HG03103 (cell line): ENCODE measurements around the gene SLC25A43.
"Not testable (repeated sequence)": the region's sequence is repeated elsewhere in the genome, so short reads cannot be mapped to it uniquely, and the experiment has no call there.

Source experiments
- ATAC-seq: cut with Tn5 transposase; IDR thresholded peaks from one replicate; pipeline ENCODE4 v1.9.1; 2021; ENCODE audit warnings: low read depth; ENCODE audit not compliant: unreplicated experiment

Gene SLC25A43

GRCh38 chrX:119406776-119407175, 7.6 kb downstream of the SLC25A43 start:
- no peak for ATAC-seq

- ATAC-seq = no peak
Measured at GRCh38 chrX:119407681-119408080, 8.5 kb downstream of the SLC25A43 start.

- no peak for ATAC-seq
Measured at GRCh38 chrX:119410027-119410819, 11.1 kb downstream of the SLC25A43 start.

GRCh38 chrX:119410854-119411253, 11.7 kb downstream of the SLC25A43 start:
- no peak for ATAC-seq

- no peak for ATAC-seq
Measured at GRCh38 chrX:119411959-119412358, 12.8 kb downstream of the SLC25A43 start.

- no peak for ATAC-seq
Measured at GRCh38 chrX:119417376-119417775, 18.2 kb downstream of the SLC25A43 start.

- no peak for ATAC-seq
Measured at GRCh38 chrX:119417842-119418241, 18.7 kb downstream of the SLC25A43 start.

GRCh38 chrX:119419146-119419545, 20.0 kb downstream of the SLC25A43 start:
- no peak for ATAC-seq

- no peak for ATAC-seq
Measured at GRCh38 chrX:119419898-119420297, 20.8 kb downstream of the SLC25A43 start.

GRCh38 chrX:119421016-119421705, 22.0 kb downstream of the SLC25A43 start:
- no peak for ATAC-seq

GRCh38 chrX:119423631-119424030, 24.5 kb downstream of the SLC25A43 start:
- ATAC-seq = no peak

GRCh38 chrX:119424999-119425398, 25.9 kb downstream of the SLC25A43 start:
- no peak for ATAC-seq

GRCh38 chrX:119427024-119427794, 28.1 kb downstream of the SLC25A43 start:
- ATAC-seq = peak; percentile 88

- ATAC-seq = no peak
Measured at GRCh38 chrX:119427795-119428185, 28.7 kb downstream of the SLC25A43 start.

GRCh38 chrX:119429471-119429870, 30.3 kb downstream of the SLC25A43 start:
- no peak for ATAC-seq

- not testable (repeated sequence) for ATAC-seq
Measured at GRCh38 chrX:119441295-119441694, 42.2 kb downstream of the SLC25A43 start.

- no peak for ATAC-seq
Measured at GRCh38 chrX:119442286-119442685, 43.1 kb downstream of the SLC25A43 start.

- ATAC-seq = no peak
Measured at GRCh38 chrX:119453202-119453601, 54.1 kb downstream of the SLC25A43 start.

- no peak for ATAC-seq
Measured at GRCh38 chrX:119455264-119455663, 56.1 kb downstream of the SLC25A43 start.

GRCh38 chrX:119459181-119459580, 60.0 kb downstream of the SLC25A43 start:
- no peak for ATAC-seq

GRCh38 chrX:119465555-119465954, 66.4 kb downstream of the SLC25A43 start:
- no peak for ATAC-seq
